Raji (cell line): ENCODE results near the gene MARK1.

Source experiments
- POLR2A ChIP-seq: IDR thresholded peaks from 2 replicates; pipeline ENCODE4 v1.6.1; 2011; ENCODE audit warnings: low read depth, low read length, control low read depth; ENCODE audit not compliant: insufficient read depth

The MARK1 gene

DNA sequence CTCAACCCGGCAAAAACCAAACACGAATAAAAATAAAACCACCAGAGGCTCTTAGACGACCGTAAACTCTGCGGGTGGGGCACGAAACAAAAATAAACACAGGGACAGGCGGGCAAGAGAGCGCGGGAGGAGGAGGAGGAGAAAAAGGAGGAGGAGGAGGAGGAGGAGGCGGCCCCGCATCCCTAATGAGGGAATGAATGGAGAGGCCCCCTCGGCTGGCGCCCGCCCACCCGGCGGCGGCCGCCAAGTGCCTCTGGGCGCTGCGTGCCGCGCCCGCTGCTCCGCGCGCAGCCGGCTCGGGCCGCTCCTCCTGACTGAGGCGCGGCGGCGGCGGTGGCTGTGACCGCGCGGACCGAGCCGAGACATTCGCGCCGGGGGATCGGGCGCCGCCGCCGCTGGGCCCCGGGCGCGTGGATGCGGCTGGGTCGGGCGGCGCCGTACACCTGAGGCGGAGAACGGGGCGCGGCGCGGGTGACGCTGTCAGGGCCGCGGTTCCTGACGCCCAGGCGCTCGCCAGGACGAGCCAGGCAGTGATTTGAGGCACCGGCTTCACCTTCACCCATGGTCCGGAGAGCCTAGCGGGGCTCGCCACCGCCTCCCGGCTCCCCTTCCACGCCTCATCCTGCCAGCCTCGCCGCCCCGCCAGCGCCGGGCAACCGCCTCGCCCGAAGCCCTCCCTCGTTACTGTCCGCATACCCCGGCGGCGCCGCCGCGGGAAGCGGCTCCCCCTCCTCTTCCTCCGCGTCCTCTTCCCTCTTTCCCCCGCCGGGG lies at the start of gene MARK1:
Gene MARK1 (plus strand): TSS at position 229 of the 771 bp plus-strand sequence. CDS start 687 bp downstream, outside the sequence.
- TF ChIP-seq POLR2A = no peak

DNA sequence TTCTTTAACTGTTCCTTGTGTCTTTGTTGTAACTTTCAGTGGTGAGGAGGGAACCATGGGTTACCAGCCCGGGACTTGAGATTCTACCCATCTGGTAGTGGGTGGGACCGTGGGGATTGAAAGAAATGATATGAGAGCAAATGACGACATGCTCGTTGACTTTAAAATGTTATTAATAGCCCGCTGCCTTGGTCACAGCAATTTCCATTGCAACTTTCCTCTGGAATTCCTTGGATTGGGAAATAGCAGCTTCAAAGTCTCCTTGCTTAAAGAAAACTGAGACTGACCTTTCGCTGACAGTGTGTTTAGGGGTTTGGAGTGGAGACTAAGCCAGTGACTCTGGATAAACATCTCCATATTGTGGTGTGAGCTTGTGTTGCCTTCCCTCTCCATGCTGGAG lies 44.2 kb upstream of the MARK1 start:
- TF ChIP-seq POLR2A = no peak

DNA sequence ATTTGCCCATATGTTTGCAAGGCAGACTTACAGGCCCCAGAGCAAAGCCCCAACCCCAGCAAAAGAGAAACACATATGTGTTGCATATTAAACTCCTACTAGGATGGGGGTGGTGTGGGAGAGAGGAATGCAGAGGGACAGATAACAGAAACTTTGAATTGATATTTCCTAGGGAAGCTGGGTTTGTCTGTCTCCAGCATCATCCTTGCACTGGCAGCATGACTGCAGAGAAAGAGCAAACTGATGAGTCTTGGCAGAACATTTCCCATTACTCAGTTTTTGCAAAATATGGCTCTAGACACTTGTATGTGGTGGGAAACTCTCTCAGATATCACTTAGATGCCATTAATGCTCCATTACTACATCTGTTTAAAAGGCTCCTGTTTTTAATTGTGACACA lies 43.8 kb upstream of the MARK1 start:
- TF ChIP-seq POLR2A = no peak

DNA sequence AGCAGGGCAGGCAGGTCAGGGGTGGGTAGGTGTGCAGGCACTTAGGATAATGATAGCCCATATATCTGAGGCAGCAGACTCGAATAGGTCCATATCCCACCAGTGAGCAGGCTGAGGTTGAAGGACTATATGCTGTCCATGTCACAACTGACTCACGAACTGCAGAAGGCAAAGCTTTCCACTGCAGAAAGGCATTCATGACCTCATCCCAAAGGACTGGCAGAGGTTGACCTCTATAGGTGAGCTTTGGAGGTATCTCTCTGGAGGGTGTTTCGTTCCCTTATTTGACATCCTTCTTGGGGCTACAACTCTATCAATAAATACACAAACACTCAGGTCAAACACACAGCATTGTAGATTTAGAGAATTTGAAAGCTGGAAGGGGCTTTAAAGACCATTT lies 42.8 kb upstream of the MARK1 start:
- no peak for TF ChIP-seq POLR2A

DNA sequence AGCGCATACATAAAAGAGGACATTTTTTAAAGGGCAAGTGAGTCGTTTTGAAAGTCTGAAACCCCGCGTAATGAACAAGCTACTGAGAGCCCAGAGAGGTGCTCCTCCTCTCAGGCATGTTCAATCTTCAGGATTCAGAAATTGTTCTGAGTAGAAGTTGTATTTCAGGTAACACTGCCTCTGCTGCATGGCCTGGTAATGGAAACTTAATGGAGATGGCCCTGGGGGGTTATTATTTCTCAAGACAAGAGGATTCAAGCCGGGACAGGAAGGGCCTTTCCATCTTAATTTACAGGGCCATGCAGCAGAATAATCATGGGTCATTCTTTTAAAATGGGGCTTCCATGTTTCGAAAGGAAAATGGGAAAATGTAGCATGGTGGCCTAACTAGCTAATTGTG lies 42.1 kb upstream of the MARK1 start:
- TF ChIP-seq POLR2A = no peak

DNA sequence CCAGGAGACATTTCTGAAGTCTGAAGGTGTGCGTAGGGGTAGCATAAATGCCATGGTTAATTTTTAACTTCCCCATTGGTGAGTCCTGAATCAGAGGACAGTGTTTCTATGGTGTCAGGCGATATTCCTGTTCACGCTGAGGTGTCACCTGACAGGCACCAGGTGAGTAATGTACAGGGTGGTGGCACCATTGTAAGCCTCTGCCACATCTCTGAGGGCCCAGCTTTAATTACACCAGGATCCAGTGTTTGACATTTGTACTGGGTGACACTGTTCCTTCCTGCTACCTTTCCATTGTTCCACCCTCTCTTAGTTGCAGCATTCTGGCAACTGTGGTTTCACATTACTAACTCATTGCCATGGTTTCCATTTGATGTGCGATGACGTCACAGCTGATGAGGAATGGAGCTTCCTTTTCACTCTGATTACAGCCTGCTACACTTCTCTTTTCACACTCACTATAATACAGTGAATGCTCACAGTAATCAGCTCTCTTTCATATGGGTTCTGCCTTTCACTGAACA lies 40.6 kb upstream of the MARK1 start:
- no peak for TF ChIP-seq POLR2A

DNA sequence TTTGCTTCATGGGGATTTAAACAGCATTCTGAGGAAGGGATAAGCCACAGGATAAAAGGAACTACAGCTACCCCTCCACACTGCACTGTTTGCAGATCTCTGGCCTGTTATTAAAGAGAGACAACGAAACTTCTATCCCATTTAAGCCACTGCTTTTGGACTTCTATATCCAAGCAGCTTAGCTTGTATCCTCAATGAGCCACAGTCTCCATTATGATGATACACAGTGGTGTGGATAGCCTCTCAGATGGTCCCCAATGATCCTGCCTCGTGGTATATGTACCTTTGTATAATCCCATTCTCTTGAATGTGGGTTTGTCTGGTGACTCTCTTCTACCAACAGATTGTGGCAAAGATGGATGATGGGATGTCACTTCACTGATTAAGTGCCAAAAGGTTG lies 36.0 kb upstream of the MARK1 start:
- no peak for TF ChIP-seq POLR2A

DNA sequence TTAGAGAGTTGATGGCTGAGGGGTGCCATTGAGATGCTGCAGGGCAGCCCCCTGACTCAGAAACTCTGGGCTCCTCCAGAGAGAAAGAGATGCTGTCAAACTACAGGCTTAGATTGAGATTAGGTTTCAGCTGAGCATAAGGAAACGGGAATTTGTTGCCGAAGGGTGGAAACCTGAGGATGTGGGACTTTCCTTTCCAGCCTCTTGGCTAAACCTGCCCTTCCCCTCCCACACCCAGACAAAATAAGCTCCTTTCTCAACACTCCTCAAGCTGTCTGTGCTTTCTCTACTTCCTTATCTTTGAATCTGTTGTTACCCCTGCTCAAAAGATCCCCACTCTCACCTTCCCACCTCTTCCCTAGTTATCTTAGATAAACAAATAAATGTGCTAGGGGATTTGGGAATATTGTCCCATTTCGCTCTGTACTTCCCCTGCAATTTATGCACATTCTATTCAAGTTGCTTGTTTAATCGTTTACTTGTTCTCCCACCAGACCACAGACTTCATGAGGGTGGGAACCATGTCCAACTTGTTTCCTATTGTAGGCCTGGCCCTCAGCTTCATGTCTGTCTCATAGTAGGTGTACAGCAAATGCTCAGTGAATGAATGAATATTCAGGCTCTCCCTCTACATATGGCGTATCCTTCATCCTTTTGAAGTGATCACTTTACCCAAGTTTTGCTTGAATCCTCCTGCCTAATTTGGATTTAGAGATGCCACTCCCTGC lies 30.6 kb upstream of the MARK1 start:
- TF ChIP-seq POLR2A = no peak

DNA sequence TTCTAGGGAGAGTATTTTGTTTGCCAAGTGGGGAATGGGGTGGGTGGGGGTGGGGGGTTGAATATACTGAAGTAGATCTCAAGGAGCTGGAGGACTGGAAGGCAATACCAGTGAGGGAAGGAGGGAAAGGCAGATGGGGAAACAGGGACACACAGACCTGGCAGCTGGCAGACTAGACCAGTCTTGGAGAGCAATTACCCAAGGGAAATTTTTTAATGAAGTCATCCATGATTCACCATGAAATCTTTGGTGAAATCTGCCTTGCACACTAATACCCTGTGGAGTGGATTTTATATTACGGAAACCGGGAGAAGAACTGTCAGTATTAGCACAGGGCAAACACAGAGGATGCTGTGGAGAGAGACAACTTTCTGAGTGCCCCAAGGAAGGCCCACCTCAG lies 29.7 kb upstream of the MARK1 start:
- TF ChIP-seq POLR2A = no peak

DNA sequence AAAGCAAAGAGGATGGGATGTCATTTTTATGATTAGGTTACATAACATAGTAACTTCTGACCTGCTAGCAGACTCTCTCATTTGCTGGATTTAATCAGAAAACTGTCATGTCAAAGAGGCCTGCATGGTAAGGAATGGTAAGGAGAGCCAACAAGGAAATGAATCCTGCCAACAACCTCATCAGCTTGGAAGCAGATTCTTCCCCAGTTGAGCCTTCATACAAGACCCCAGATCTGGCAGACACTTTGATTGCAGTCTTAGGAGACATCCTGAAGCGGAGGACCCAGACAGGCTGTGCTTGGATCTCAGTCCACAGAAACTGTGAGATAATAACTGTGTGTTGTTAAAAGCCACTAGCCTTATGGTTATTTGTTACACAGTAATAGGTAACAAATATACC lies 27.6 kb upstream of the MARK1 start:
- TF ChIP-seq POLR2A = no peak

DNA sequence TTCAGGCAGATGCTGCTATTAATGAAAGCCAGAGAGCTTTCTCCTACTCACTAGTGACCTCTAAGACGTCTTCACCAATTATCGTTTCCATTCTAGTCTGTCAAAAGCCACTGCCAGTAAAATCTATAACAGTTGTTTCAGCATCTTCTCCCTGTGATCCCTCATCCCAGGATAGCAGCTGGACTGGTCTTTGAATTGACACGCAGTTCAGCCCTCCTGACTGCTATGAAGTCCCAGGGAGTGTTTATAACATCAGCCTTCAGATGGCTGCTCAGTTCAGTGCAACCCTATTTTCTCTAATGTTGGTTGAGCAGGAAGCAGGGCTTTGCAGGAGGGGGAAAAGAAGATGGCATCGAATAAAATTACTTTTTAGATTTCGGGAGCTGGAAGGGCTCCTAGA lies 23.6 kb upstream of the MARK1 start:
- no peak for TF ChIP-seq POLR2A

DNA sequence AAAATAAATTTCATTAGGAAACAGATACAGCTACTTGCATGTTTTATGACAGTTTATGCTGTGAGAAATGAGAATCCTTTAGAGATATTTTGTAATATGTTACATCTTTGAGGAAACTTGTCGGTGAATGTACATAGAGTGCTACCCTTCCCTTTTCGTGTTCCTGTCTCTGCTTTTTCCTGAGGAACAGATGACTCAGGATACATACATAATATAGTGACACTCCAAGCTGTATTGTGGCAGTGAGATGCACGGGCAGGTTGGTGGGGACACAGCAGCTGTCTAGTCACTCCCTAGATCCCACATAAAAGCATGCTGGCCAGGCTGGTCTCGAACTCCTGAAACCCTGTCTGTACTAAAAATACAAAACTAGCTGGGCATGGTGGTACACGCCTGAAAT lies 20.9 kb upstream of the MARK1 start:
- TF ChIP-seq POLR2A = no peak

DNA sequence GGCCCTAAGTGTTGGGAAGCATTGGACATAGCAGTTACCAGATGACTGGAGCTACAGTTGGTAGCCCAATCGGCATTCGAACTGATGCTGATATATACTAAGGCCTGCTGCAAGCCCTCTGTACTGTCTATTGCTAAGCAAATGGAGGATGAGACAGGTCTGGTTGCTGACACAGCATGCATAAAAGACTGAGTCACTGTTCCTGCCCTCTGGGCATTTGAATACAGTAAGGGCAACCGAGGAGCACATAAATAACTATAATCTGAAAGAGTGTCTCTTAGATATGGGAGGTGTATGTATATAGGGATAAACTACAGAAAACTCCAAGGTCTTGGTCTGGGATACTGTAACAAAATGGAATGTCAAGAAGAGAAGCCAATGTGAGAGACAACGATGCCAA lies 16.8 kb upstream of the MARK1 start:
- no peak for TF ChIP-seq POLR2A

DNA sequence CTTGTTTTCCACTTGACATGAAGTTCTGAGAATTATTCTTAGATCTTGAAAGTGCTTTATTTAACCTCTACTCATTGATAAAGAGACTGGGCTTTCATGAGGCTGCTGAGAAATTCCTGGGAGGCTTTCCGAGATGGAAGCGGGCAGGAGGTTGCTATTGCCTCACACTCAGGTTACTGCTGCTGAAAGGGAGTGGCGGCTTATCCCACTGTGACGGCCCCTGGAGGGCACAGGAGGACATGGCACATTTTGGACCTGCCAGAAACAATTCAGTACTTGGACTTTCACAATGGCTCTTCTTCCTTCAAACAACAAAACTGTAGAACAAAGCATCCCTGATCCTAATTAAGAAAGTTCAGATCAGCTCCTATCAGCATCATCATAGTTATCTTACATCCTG lies 16.2 kb upstream of the MARK1 start:
- TF ChIP-seq POLR2A = no peak

DNA sequence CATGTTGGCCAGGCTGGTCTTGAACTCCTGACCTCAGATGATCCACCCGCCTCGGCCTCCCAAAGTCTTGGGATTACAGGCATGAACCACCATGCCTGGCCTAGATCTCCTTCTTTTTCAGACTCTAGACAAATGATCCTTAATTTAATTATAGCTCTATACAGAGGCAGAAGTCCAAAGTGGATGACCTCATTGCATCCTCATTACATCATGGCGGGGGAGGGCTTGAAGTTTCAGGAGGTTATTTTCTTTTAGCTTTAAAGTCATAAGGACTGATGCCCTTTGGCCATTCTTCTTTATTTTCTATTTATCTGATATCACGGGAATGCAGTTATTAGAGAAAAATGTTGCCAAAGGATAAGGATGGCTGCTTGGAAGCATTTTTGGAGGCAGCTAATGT lies 14.1 kb upstream of the MARK1 start:
- TF ChIP-seq POLR2A = no peak

DNA sequence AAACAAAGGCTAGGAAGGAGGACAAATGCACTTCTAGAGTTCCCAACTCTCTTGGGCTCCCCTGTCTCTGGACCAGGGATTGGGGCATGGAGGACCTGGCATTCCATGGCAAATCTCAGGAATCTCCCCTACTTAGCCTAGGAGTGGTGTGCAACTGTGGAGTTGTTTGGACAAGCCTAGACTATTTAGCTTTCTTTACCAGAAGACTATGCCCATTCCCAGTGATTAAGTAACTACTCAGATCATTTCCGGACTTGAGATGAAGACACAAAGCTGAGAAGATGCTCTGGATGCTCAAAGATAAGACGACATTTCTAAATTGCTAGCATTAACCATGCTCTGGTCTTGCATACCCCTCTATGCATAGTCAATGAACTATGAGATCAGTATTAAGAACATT lies 13.7 kb upstream of the MARK1 start:
- no peak for TF ChIP-seq POLR2A
